ENCODE measurements around the gene SPTSSB. TPM values are rescaled to one million over a fixed set of nuclear protein-coding genes. Genes with fewer than 3 reads are reported as not detected.

SPTSSB gene
- total and polyA plus RNA-seq, 2 donors (not counting 1 experiment from before 2014, with no cell fraction given) = under 0.01 TPM; not detected in 1

DNA sequence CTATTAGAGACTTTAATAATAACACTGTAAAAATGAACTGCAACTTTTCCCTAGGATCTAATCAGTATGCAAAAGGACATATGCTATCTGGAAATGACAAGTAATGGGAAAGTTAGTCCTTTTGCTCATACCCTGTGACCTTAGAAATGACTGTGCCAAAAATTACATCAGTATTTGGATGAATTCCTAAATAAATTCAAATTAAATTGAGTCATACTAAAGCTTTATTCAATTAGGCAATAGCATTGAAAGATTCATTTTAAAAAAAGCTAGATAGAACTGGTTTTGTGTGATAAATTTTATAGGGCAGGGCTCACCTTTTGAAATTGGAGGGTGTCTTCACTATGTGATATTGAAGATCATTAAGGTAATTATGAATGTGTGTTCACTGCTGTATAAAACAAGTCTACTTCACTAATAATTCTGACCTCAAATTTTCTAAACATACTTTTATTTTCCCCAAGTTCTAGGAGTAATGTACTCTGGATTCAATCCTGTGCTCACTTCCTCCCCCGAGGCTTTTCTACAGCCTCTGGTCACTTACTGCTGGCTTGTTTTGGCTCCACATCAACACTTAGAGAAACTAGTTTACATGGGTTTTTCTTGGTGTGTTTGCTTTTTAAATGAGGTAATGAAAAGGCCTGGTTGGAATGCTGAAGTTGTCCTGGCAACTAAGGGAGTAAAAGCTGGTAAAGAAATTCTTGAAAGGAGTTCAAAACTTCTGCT is 44.4 kb upstream of the SPTSSB start:
- Histone ChIP-seq H3K36me3 (ENCODE audit: control insufficient read depth, insufficient read depth, low read length) (no peaks in the 10 kb centered on the region), H3K4me1 (ENCODE audit: control insufficient read depth, extremely low read depth, insufficient read depth, low read length) (peaks cover 9% of the 10 kb centered on the region), H3K27ac (ENCODE audit: insufficient read depth, low read length) (peak overlapping the region; percentile 90), H3K4me2 (ENCODE audit: extremely low read depth, insufficient read depth, low read length) (peak overlapping the region; percentile 59), H3K27me3 (ENCODE audit: control insufficient read depth, insufficient read depth, low read length) (no peaks in the 10 kb centered on the region), H3K9ac (ENCODE audit: insufficient read depth, low read length) (peak overlapping the region; percentile 59), H3K9me3 (ENCODE audit: control insufficient read depth, insufficient read depth, low read depth, low read length) (no peaks in the 10 kb centered on the region), H3K4me3 (replicated peaks in 1 of 4; ENCODE audit: control extremely low read depth in 1 of 4, insufficient read depth in 1 of 4, low read depth in 3 of 4, low read length in 4 of 4) (no peak overlapping the region), H3K79me2 (ENCODE audit: control insufficient read depth, insufficient read depth, low read length) (no peaks in the 10 kb centered on the region), H4K20me1 (ENCODE audit: control insufficient read depth, extremely low read depth, insufficient read depth, low read length) (no peaks in the 10 kb centered on the region), H2AFZ (ENCODE audit: low read length) (no peak overlapping the region)
- TF ChIP-seq, protein P1, sequence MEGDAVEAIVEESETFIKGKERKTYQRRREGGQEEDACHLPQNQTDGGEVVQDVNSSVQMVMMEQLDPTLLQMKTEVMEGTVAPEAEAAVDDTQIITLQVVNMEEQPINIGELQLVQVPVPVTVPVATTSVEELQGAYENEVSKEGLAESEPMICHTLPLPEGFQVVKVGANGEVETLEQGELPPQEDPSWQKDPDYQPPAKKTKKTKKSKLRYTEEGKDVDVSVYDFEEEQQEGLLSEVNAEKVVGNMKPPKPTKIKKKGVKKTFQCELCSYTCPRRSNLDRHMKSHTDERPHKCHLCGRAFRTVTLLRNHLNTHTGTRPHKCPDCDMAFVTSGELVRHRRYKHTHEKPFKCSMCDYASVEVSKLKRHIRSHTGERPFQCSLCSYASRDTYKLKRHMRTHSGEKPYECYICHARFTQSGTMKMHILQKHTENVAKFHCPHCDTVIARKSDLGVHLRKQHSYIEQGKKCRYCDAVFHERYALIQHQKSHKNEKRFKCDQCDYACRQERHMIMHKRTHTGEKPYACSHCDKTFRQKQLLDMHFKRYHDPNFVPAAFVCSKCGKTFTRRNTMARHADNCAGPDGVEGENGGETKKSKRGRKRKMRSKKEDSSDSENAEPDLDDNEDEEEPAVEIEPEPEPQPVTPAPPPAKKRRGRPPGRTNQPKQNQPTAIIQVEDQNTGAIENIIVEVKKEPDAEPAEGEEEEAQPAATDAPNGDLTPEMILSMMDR (conservative IDR thresholded peaks at IDR 0.05 in 1 of 2, IDR thresholded peaks at IDR 0.05 in 1 of 2; ENCODE audit: low read depth in 1 of 2, low read length in 2 of 2) = no peak
- TF ChIP-seq EZH2 (IDR thresholded peaks at IDR 0.05; ENCODE audit: low read length, missing control alignments) = no peak
- peak; percentile 87 to 90 for DNase-seq (ENCODE audit: low read depth in 2 of 2)

GRCh38 chr3:161414907-161415306 is 43.6 kb upstream of the SPTSSB start:
- no peak overlapping the region for H2AFZ ChIP-seq (ENCODE audit: low read length)
- no peaks in the 10 kb centered on the region for H3K36me3 ChIP-seq (ENCODE audit: control insufficient read depth, insufficient read depth, low read length)
- H3K9me3 ChIP-seq (ENCODE audit: control insufficient read depth, insufficient read depth, low read depth, low read length) = no peaks in the 10 kb centered on the region
- H3K4me3 ChIP-seq (replicated peaks in 1 of 4; ENCODE audit: control extremely low read depth in 1 of 4, insufficient read depth in 1 of 4, low read depth in 3 of 4, low read length in 4 of 4) = no peak overlapping the region
- H3K27ac ChIP-seq (ENCODE audit: insufficient read depth, low read length) = no peak overlapping the region
- peaks cover 9% of the 10 kb centered on the region for H3K4me1 ChIP-seq (ENCODE audit: control insufficient read depth, extremely low read depth, insufficient read depth, low read length)
- DNase-seq (ENCODE audit: low read depth in 2 of 2) = no peak
- H3K27me3 ChIP-seq (ENCODE audit: control insufficient read depth, insufficient read depth, low read length) = no peaks in the 10 kb centered on the region
- no peaks in the 10 kb centered on the region for H4K20me1 ChIP-seq (ENCODE audit: control insufficient read depth, extremely low read depth, insufficient read depth, low read length)
- H3K9ac ChIP-seq (ENCODE audit: insufficient read depth, low read length) = no peak overlapping the region
- no peak overlapping the region for H3K4me2 ChIP-seq (ENCODE audit: extremely low read depth, insufficient read depth, low read length)
- TF ChIP-seq, protein P1 (conservative IDR thresholded peaks at IDR 0.05 in 1 of 2, IDR thresholded peaks at IDR 0.05 in 1 of 2; ENCODE audit: low read depth in 1 of 2, low read length in 2 of 2) = no peak
- TF ChIP-seq EZH2 (IDR thresholded peaks at IDR 0.05; ENCODE audit: low read length, missing control alignments) = no peak
- no peaks in the 10 kb centered on the region for H3K79me2 ChIP-seq (ENCODE audit: control insufficient read depth, insufficient read depth, low read length)

GRCh38 chr3:161413855-161414210 is 42.5 kb upstream of the SPTSSB start:
- no peaks in the 10 kb centered on the region for H3K27me3 ChIP-seq (ENCODE audit: control insufficient read depth, insufficient read depth, low read length)
- no peak overlapping the region for H3K4me2 ChIP-seq (ENCODE audit: extremely low read depth, insufficient read depth, low read length)
- TF ChIP-seq, protein P1 (conservative IDR thresholded peaks at IDR 0.05 in 1 of 2, IDR thresholded peaks at IDR 0.05 in 1 of 2; ENCODE audit: low read depth in 1 of 2, low read length in 2 of 2) = no peak
- no peak for TF ChIP-seq EZH2 (IDR thresholded peaks at IDR 0.05; ENCODE audit: low read length, missing control alignments)
- H2AFZ ChIP-seq (ENCODE audit: low read length) = no peak overlapping the region
- H3K27ac ChIP-seq (ENCODE audit: insufficient read depth, low read length) = no peak overlapping the region
- no peak overlapping the region for H3K4me3 ChIP-seq (replicated peaks in 1 of 4; ENCODE audit: control extremely low read depth in 1 of 4, insufficient read depth in 1 of 4, low read depth in 3 of 4, low read length in 4 of 4)
- H3K9ac ChIP-seq (ENCODE audit: insufficient read depth, low read length) = no peak overlapping the region
- H3K79me2 ChIP-seq (ENCODE audit: control insufficient read depth, insufficient read depth, low read length) = no peaks in the 10 kb centered on the region
- H3K36me3 ChIP-seq (ENCODE audit: control insufficient read depth, insufficient read depth, low read length) = no peaks in the 10 kb centered on the region
- no peaks in the 10 kb centered on the region for H4K20me1 ChIP-seq (ENCODE audit: control insufficient read depth, extremely low read depth, insufficient read depth, low read length)
- DNase-seq (ENCODE audit: low read depth in 2 of 2) = no peak
- H3K9me3 ChIP-seq (ENCODE audit: control insufficient read depth, insufficient read depth, low read depth, low read length) = no peaks in the 10 kb centered on the region
- H3K4me1 ChIP-seq (ENCODE audit: control insufficient read depth, extremely low read depth, insufficient read depth, low read length) = peaks cover 9% of the 10 kb centered on the region
